Lung (tissue), 12 donors: ENCODE data around the gene PLD5. TPM values are rescaled to one million over a fixed set of nuclear protein-coding genes. Genes with fewer than 3 reads are reported as not detected.
A peak's percentile ranks its signal among the peaks of the same experiment; 100 is the strongest.

Experiments
- ATAC-seq: fragments of 200-7000 bp; cut with Tn5 transposase; one replicate; pipeline ENCODE4 v1.9.1; 2020; ENCODE audit warnings: moderate number of reproducible peaks; ENCODE audit not compliant: insufficient read depth, low FRiP score
- DNase-seq, 3 donors: peaks; one replicate each; pipeline ENCODE4 v3.0.0-alpha.2; 2013 to 2017
- H3K27ac ChIP-seq, 2 donors: one replicate each; pipeline ENCODE4 v1.5.1; 2013; ENCODE audit warnings: mild to moderate bottlenecking in 2 of 2, moderate library complexity in 2 of 2, control low read depth in 1 of 2, inconsistent platforms in 1 of 2, low read depth in 1 of 2, low read length in 1 of 2
- H3K27me3 ChIP-seq, 3 donors: one replicate each; pipeline ENCODE4 v1.5.1; 2013; ENCODE audit warnings: low read length in 2 of 3; ENCODE audit not compliant: control insufficient read depth in 3 of 3, insufficient read depth in 3 of 3
- H3K36me3 ChIP-seq, 4 donors: one replicate each; pipeline ENCODE4 v1.5.1; 2013; ENCODE audit warnings: low read length in 4 of 4, mild to moderate bottlenecking in 1 of 4, moderate library complexity in 1 of 4; ENCODE audit not compliant: control insufficient read depth in 4 of 4, insufficient read depth in 4 of 4
- H3K4me1 ChIP-seq, 5 donors: one replicate each; pipeline ENCODE4 v1.5.1; 2013; ENCODE audit warnings: low read length in 5 of 5, mild to moderate bottlenecking in 2 of 5, moderate library complexity in 1 of 5; ENCODE audit not compliant: control insufficient read depth in 5 of 5, insufficient read depth in 5 of 5
- H3K4me3 ChIP-seq: one replicate; pipeline ENCODE4 v1.5.1; 2013; ENCODE audit warnings: mild to moderate bottlenecking, control low read depth, moderate library complexity
- H3K9ac ChIP-seq, 2 donors: one replicate each; pipeline ENCODE4 v1.5.1; 2013; ENCODE audit warnings: low read length in 2 of 2, control low read depth in 1 of 2; ENCODE audit not compliant: insufficient read depth in 1 of 2
- H3K9me3 ChIP-seq, 4 donors: one replicate each; pipeline ENCODE4 v1.5.1; 2013; ENCODE audit warnings: low read length in 3 of 4, mild to moderate bottlenecking in 1 of 4, moderate library complexity in 1 of 4; ENCODE audit not compliant: control insufficient read depth in 4 of 4, insufficient read depth in 3 of 4
- CTCF ChIP-seq: IDR thresholded peaks from 2 replicates; pipeline ENCODE4 v1.5.1; 2012; ENCODE audit warnings: mild to moderate bottlenecking; ENCODE audit errors: control extremely low read depth, extremely low read depth
- WGBS, 2 donors: extraction: QIAGEN DNeasy Blood & Tissue Kit; methylation state at CpG; one replicate each; pipeline ENCODE4 v1.1.7; 2013; 5-methylcytosine and 5-hydroxymethylcytosine counted together
- polyA plus RNA-seq, 2 donors: library from polyadenylated mRNA; stranded (reverse); fragments of 200-250 nt; gene quantifications; one replicate each; pipeline ENCODE4 v1.2.1, GENCODE V29; 2013
- total RNA-seq, 2 donors: library from RNA; depleted of rRNA in 1 of 2; stranded (reverse); fragments of >200 nt in 1 of 2; gene quantifications; one replicate each; pipeline ENCODE4 v1.2.1, GENCODE V29; 2014 to 2021
- donor health status: control.
- donor health status: control.
- donor health status: Bipolar disorder and iron deficiency.
- donor health status: healthy.
- donor health status: DM: yes; HTN: yes; CAD: no.

Gene PLD5
- total and polyA plus RNA-seq, 4 donors: 0.09 to 0.43 (median 0.28) TPM

- Histone ChIP-seq H3K4me3 (no peak overlapping the region), H3K36me3 (no peaks in the 10 kb centered on the region), H3K27ac (no peak overlapping the region), H3K9ac (no peak overlapping the region), H3K27me3 (peaks cover 0 to 4% (median 0%) of the 10 kb centered on the region in 3 donors), H3K4me1 (peaks cover 0 to 2% (median 0%) of the 10 kb centered on the region in 5 donors), H3K9me3 (no peaks in the 10 kb centered on the region)
- ATAC-seq: no peak
- no peak for DNase-seq
- WGBS, 2 donors: 79 to 84% methylated on average over 11 of the region's 11 CpGs
- TF ChIP-seq CTCF: no peak
Measured at GRCh38 chr1:242456726-242457269, 67.7 kb downstream of the PLD5 start.

DNA sequence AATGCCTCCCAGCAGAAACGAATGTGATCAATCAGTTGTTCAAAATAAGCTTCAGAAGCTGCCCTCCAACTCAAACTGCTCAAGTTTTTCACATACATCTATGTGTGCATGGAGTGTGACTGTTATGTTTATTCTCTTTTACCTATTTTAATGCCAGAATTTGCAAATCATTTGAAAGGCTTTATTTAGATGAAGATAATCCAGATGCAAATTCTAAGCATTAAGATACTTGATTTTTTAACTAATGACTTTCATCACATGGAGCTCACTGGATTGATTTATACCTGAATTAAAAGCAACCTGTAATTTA is 69.5 kb downstream of the PLD5 start:
- Histone ChIP-seq H3K27me3 (peaks cover 0 to 4% (median 0%) of the 10 kb centered on the region in 3 donors), H3K9ac (no peak overlapping the region), H3K36me3 (no peaks in the 10 kb centered on the region), H3K9me3 (no peaks in the 10 kb centered on the region), H3K4me1 (peaks cover 0 to 2% (median 0%) of the 10 kb centered on the region in 5 donors), H3K4me3 (no peak overlapping the region), H3K27ac (no peak overlapping the region)
- no peak for TF ChIP-seq CTCF
- DNase-seq: no peak
- no peak for ATAC-seq
- WGBS, 2 donors: 0% methylated on average over 1 of the region's 1 CpG

DNA sequence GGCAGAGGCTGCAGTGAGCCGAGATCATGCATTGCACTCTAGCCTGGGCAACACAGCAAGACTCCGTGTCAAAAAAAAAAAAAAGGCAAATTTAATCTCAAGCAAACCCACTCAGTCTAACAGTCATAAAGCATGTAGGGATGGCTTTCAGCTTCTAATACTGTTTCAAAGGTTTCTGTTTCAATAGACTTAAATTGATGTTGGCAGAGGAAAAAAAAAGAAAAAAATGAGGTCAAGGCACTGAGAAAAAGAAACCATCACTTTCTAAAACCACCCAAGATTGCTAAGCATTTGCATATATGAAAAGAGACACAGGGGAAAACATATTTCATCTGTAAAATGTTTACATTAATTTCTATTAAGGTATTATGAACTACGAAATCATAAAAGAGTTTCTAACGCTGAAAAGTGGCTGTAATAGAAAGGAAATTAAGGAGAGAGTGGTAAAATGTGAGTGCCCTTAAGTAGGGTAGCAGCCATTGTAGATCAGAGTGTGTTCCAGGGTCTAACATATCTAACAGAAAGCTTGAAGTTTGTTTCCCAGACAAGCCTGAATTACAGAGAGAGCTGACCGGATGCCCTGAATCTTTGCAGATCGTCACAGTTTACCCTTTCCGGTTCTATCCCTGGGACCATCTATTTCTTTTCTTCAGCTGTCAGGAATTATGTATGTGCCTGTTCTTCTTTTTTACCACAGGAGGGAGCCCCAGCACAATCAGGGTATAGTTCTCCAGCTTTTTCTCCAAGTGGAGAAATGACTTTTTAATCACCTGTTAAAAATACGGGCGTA is 70.0 kb downstream of the PLD5 start:
- 30 to 39% methylated on average over 9 of the region's 9 CpGs for WGBS, 2 donors
- ATAC-seq (no peak), DNase-seq (peak in 2 of 3 donors; percentile 59 to 67)
- peak; percentile 13 for TF ChIP-seq CTCF
- no peaks in the 10 kb centered on the region for H3K9me3 ChIP-seq
- H3K9ac ChIP-seq: no peak overlapping the region
- H3K4me3 ChIP-seq: no peak overlapping the region
- H3K27me3 ChIP-seq: peaks cover 0 to 4% (median 0%) of the 10 kb centered on the region in 3 donors
- no peak overlapping the region for H3K27ac ChIP-seq
- H3K36me3 ChIP-seq: no peaks in the 10 kb centered on the region
- H3K4me1 ChIP-seq: peaks cover 0 to 7% (median 0%) of the 10 kb centered on the region in 5 donors
